ENCODE results near the gene SLAIN2. TPM values are rescaled to one million over a fixed set of nuclear protein-coding genes. Genes with fewer than 3 reads are reported as not detected.

SLAIN2 gene
- total and polyA plus RNA-seq, 2 of the 4 experiments (the other 2 are of a cell fraction) = 23.3 to 53.0 TPM

DNA sequence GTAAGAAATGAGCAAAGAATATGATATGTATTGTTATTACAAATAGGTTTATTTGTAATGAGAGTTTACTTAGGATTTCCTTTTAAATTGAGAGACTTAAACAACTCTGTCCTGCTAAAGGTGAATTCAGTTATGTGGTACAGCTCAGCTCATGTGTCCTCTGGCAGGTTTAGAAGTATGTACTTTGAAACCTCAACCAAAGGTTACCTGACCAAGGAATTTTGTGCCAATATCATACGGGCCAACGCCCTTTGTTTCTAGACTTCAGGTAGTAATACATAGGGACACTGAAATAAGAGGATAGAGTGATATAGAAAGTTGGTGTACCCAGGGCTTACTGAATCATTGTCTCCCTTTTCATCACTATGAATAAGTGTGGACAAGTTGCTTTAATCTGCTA, 25.7 kb downstream of the SLAIN2 start:
- Histone ChIP-seq H2BK20ac (ENCODE audit: low read depth, low read length) (no peak overlapping the region), H4K5ac (ENCODE audit: low read depth, low read length) (no peak overlapping the region; the same call in 1 of the 2 replicates), H3K36me3 (ENCODE audit: control insufficient read depth, insufficient read depth, low read length) (no peaks in the 10 kb centered on the region), H3K14ac (replicated peaks; ENCODE audit: low read depth, low read length) (no peak overlapping the region), H3K4me2 (ENCODE audit: low read depth, low read length) (no peak overlapping the region), H3K18ac (ENCODE audit: low read depth, low read length) (no peak overlapping the region), H3K23ac (ENCODE audit: low read depth, low read length) (no peak overlapping the region), H2AFZ (replicated peaks; ENCODE audit: low read length, poor library complexity) (no peak overlapping the region), H3K9me3 (ENCODE audit: control insufficient read depth, insufficient read depth, low read length) (no peaks in the 10 kb centered on the region), H4K20me1 (ENCODE audit: insufficient read depth, low read length) (peaks cover 19% of the 10 kb centered on the region; the same call in 1 of the 2 replicates), H3K4ac (ENCODE audit: low read depth, low read length) (no peak overlapping the region), H2BK15ac (ENCODE audit: low read depth, low read length) (no peak overlapping the region), H4K8ac (ENCODE audit: low read depth in 2 of 2, low read length in 2 of 2) (no peak overlapping the region), H3K9ac (ENCODE audit: low read depth, low read length) (no peak overlapping the region), H3K27me3 (ENCODE audit: control insufficient read depth, insufficient read depth, low read length) (no peaks in the 10 kb centered on the region), H2AK5ac (ENCODE audit: low read depth, low read length) (no peak overlapping the region), H3K4me3 (ENCODE audit: insufficient read depth, low read depth, low read length) (no peak overlapping the region), H3K9me1 (ENCODE audit: insufficient read depth, low read length) (no peaks in the 10 kb centered on the region), H2BK120ac (ENCODE audit: low read depth, low read length) (no peak overlapping the region), H2AK9ac (replicated peaks; ENCODE audit: low read depth, low read length, poor library complexity) (no peak overlapping the region), H3K27ac (ENCODE audit: insufficient read depth, low read length) (no peak overlapping the region), H3K79me1 (ENCODE audit: low read depth in 1 of 2, low read length in 2 of 2) (peaks cover 0 to 40% of the 10 kb centered on the region in 2 experiments; a peak in 2 of 4 replicates), H2BK5ac (ENCODE audit: low read depth, low read length, poor library complexity, severe bottlenecking) (no peak overlapping the region), H3K4me1 (ENCODE audit: control insufficient read depth, insufficient read depth, low read length) (no peaks in the 10 kb centered on the region), H4K91ac (ENCODE audit: insufficient read depth, low read depth, low read length) (no peak overlapping the region), H3K56ac (ENCODE audit: extremely low read depth, insufficient read depth, low read length) (no peak overlapping the region)
- WGBS, 2 experiments (ENCODE audit: extremely low coverage in 2 of 2, insufficient read length in 1 of 2) = no CpG with 5 or more reads among the region's 2 CpGs
- no peak for DNase-seq
- ATAC-seq (ENCODE audit: low read depth) = no peak
- intact Hi-C loops (cut with micrococcal nuclease) (no loop called here), in situ Hi-C loops (cut with MboI; ENCODE audit: low sequenced_read_pairs) (loop anchor here (25.0 kb wide), 1 partner anchor 505 kb away; no protein-coding TSS in a partner anchor), dilution Hi-C loops (cut with HindIII; ENCODE audit: low sequenced_read_pairs, unreplicated experiment) (no loop called here)
- CTCF ChIA-PET = interaction anchor here (0.6 kb wide), 1 partner anchor 472 kb away, joined by 5 read pairs; no protein-coding TSS in a partner anchor
- POLR2A ChIA-PET (ENCODE audit: unreplicated experiment) = no interaction called here
- no TSS peak for BruUV-seq (replicated peaks)
- TF ChIP-seq NFE2L2 (IDR thresholded peaks at IDR 0.05; ENCODE audit: low read depth, low read length) (no peak), MAFK (IDR thresholded peaks at IDR 0.05; ENCODE audit: low read depth, low read length) (no peak), FOS (IDR thresholded peaks at IDR 0.05; ENCODE audit: low read depth, low read length) (no peak), ELK1 (IDR thresholded peaks at IDR 0.05; ENCODE audit: borderline replicate concordance, low read depth, low read length) (no peak), POLR2A (IDR thresholded peaks at IDR 0.05; ENCODE audit: low read depth, low read length) (no peak), RAD21 (IDR thresholded peaks at IDR 0.05; ENCODE audit: low read length) (no peak), SMC3 (IDR thresholded peaks at IDR 0.05; ENCODE audit: low read depth, low read length) (no peak), RFX5 (IDR thresholded peaks at IDR 0.05; ENCODE audit: low read depth, low read length) (no peak), MXI1 (IDR thresholded peaks at IDR 0.05; ENCODE audit: borderline replicate concordance, low read depth, low read length) (no peak), CEBPB (IDR thresholded peaks at IDR 0.05; ENCODE audit: low read depth, low read length) (no peak), MAZ (IDR thresholded peaks at IDR 0.05; ENCODE audit: borderline replicate concordance, low read depth, low read length) (no peak), RCOR1 (IDR thresholded peaks at IDR 0.05; ENCODE audit: insufficient replicate concordance, low read length) (no peak), USF2 (IDR thresholded peaks at IDR 0.05; ENCODE audit: low read depth, low read length) (no peak), CHD1 (IDR thresholded peaks at IDR 0.05; ENCODE audit: low read depth, low read length) (no peak), BHLHE40 (IDR thresholded peaks at IDR 0.05; ENCODE audit: low read depth, low read length) (no peak)
- TF ChIP-seq, protein P1, sequence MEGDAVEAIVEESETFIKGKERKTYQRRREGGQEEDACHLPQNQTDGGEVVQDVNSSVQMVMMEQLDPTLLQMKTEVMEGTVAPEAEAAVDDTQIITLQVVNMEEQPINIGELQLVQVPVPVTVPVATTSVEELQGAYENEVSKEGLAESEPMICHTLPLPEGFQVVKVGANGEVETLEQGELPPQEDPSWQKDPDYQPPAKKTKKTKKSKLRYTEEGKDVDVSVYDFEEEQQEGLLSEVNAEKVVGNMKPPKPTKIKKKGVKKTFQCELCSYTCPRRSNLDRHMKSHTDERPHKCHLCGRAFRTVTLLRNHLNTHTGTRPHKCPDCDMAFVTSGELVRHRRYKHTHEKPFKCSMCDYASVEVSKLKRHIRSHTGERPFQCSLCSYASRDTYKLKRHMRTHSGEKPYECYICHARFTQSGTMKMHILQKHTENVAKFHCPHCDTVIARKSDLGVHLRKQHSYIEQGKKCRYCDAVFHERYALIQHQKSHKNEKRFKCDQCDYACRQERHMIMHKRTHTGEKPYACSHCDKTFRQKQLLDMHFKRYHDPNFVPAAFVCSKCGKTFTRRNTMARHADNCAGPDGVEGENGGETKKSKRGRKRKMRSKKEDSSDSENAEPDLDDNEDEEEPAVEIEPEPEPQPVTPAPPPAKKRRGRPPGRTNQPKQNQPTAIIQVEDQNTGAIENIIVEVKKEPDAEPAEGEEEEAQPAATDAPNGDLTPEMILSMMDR (conservative IDR thresholded peaks at IDR 0.05; ENCODE audit: low read depth, low read length) = no peak
